GM15510 (cell line): ENCODE measurements around the gene MTHFD1.

Experiments used
- POLR2A ChIP-seq: IDR thresholded peaks from 3 replicates; pipeline ENCODE4 v1.6.1; 2011; ENCODE audit warnings: borderline replicate concordance; ENCODE audit not compliant: insufficient read length; ENCODE audit errors: extremely low read depth

The MTHFD1 gene

DNA sequence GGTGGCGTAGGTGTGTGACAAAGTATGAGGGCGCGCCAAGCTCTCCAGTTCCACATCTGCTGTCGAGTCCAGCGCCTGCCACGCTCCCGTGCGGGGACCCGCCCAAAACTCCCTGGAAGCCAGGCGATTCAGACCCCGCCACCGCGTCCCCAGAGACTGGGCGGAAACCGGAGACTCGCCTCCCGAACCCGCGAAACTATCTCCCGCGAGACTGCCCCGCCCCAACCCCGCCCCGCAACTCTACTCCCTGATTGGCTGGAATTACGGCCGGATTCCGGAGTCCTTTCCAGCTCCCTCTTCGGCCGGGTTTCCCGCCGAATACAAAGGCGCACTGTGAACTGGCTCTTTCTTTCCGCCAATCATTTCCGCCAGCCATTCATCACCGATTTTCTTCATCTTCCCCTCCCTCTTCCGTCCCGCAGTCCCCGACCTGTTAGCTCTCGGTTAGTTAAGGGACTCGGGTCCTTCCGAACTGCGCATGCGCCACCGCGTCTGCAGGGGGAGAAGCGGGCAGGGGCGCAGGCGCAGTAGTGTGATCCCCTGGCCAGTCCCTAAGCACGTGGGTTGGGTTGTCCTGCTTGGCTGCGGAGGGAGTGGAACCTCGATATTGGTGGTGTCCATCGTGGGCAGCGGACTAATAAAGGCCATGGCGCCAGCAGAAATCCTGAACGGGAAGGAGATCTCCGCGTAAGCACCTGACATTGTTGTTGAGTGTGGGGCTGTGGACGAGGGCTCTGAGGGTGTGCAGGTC is at the start of gene MTHFD1:
Gene MTHFD1, plus strand, starts transcription at position 572 of the 751 bp plus-strand sequence. Its CDS starts 75 bp downstream, at position 647.
- peak; percentile 77 for TF ChIP-seq POLR2A

DNA sequence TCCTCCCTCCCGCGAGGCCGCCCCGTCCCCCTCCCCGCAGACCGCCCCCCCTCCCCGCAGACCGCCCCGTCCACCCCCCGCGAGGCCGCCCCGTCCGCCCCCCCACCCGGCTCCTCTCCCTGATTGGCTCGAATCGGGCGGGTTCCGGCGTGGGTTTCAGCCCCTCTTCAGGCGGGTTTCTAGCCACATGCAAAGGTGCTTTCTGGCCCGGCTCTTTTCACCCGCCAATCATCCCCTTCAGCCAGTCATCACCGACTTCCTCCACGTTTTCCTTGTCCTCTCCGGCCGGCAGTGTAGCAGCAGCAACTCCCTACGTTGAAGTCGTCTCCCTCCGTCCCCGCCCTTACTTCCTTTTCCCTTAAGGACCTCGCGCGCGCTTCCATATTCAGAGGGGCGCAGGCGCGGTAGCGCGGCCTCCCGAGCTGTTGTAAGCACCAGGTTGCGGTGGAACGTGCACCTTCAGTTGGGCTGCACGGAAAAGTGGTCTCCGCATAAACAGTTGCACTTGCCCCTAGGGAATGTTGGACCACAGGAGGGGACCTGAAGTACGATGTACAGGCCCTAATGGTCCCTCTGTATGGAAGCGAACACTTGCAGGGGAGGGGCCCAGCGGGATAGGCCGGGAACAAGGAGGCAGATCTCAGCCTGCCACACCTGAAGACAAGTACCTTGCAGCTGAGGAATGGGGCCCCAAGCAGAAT is 49.4 kb upstream of the MTHFD1 start:
- peak; percentile 80 for TF ChIP-seq POLR2A

DNA sequence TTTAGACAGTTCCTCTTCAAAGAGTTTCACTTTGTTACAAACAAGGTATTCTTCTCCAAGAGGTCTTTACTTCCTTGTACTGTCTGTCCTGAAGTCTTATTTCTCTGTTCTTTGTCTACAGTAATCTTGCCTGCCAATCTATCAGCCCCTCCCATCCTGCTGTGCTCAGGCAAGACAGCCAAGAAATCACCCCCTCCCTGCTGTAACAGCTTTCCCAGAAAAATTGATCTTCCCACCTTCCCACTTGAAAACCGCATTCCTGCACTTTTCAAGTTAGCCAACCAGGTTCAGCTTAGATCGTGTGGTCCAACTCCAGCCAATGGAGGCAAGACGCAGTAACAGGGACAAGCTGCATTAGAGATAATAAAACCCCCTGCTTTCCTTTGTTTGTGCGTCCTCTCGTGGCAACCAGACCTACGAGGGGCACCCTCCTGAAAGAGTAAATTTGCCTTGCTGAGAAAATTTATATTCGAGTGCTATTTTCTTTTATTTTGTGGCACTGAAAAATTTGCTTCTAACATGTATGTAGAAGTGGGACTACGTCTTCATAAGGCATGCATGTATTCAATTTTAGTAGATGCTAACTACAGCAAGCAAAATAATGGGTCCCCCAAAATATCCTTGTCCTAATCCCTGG is 47.5 kb upstream of the MTHFD1 start:
- TF ChIP-seq POLR2A: no peak

DNA sequence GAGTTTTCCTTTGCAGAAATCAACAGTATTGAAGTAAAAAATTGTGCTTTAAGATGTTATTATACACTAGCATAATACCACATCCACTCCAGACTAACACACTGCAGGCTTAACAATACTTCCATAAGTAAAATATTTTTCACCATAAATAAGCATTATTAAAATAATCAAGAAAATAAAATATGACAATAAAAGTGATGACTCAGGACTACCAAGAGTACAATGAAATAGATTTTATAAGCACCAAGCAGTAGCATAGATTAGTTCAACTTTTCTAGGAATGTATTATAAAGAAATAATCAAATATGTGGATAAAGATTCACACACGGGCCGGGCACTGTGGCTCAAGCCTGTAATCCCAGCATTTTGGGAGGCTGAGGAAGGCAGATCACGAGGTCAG is 40.4 kb upstream of the MTHFD1 start:
- TF ChIP-seq POLR2A: no peak

DNA sequence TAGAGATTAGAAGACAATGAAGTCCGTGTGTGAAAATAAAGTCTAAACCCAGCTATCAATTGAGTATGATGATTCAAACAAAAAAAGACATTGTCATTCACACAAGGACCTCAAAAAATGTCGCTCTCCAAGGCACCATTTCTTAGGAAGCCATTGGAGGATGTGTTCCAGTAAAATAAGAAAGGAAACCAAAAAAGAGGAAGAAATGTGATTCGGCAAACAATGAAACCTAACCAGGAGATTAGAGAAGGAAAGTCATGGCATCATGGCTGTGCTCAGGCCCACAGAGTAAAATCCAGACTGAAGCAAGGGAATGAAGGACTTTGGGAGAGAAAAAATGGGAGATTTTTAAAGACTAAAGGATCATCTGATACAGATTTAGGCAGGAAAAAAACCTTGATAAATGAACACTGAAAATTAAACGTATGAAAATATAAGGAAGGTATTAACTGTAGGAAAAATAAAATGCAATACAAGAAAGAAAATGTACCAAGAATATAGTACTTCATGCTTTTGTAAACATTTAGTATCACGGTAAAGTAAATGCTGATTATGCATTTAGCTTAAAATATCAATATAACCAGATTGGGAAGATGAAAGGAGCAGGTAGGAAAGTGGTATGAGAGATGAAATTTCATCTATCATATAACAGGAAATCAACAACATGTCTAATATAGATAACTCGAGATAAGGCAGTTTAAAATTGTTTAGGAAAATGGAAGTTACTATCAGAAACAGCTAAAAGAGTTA is 38.2 kb upstream of the MTHFD1 start:
- no peak for TF ChIP-seq POLR2A

DNA sequence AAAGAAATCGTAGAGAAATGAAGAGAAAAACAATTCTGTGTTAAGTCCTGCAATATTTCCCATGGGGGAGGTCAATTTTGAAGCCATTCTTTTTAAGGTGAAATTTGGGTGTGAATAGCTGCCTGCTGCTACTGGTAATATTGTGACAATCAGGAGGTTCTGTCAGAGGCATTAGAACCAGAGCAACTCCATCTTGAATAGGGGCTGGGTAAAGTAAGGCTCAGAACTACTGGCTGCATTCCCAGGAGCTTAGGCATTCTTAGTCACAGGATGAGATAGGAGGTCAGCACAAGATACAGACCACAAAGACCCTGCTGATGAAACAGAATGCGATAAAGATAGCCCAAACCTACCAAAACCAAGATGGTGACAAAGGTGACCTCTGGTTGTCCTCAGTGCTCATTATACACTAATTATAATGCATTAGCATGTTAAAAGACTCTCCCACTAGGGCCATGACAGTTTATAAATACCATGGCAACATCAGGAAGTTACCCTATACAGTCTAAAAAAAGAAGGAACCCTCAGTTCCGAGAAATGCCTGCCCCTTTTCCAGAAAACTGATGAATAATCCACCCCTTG is 24.8 kb upstream of the MTHFD1 start:
- TF ChIP-seq POLR2A: no peak

DNA sequence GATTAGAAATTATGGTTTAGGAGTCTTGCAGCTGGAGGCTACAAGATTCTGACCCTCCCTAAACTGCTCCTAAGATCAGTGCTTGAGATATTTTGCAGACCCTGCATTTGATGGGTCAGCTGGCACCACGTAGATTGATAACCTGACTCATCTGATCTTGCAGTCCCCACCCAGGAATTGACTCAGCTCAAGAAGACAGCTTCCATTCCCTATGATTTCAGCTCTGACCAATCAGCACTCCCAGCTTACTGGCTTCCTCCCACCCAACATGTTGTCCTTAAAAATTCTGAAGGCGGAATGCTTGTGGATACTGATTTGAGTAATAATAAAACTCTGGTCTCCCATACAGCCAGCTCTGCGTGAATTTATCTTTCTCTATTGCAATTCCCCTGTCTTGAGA is 23.2 kb upstream of the MTHFD1 start:
- TF ChIP-seq POLR2A: no peak

DNA sequence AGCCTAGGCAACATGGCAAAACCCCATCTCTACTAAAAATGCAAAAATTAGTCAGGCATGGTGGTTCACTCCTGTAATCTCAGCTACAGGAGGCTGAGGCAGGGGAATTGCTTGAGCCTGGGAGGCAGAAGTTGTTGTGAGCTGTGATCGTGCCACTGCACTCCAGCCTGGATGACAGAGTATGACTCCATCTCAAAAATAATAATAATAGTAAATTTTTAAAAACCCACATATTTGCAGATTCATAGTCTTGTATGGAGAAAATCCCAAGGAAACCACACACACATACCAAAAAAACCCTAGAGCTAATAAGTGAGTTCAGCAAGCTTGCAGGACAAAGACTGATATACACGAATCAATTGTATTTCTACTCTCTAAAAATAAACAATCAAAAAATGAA is 19.0 kb upstream of the MTHFD1 start:
- no peak for TF ChIP-seq POLR2A

DNA sequence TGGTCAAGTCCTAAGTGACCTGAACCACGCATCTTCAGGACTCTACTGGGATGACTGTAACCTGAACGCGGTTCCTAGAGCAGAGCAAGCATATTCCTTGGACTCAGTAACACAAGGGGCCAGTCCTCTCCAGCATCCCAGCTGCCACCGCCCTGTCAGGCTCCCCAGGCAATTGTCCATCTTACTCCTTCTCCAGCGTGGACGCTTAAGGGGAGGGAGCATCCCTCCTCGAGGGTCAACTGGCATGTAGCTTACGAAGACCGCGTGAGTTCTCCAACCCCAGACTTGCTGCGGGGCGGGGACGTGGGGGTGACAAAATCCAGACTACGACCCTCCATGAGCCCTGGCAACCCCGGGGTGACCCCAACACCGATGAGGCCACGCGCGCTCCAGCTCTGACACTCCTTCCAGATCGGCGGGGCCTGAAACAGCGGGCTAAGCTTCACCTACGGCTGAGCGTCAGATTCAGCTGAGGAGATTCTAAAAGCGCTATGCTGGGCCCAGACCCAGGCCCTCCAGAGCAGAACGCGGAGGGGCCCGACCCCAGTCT is 846 bp upstream of the MTHFD1 start:
- TF ChIP-seq POLR2A: no peak

DNA sequence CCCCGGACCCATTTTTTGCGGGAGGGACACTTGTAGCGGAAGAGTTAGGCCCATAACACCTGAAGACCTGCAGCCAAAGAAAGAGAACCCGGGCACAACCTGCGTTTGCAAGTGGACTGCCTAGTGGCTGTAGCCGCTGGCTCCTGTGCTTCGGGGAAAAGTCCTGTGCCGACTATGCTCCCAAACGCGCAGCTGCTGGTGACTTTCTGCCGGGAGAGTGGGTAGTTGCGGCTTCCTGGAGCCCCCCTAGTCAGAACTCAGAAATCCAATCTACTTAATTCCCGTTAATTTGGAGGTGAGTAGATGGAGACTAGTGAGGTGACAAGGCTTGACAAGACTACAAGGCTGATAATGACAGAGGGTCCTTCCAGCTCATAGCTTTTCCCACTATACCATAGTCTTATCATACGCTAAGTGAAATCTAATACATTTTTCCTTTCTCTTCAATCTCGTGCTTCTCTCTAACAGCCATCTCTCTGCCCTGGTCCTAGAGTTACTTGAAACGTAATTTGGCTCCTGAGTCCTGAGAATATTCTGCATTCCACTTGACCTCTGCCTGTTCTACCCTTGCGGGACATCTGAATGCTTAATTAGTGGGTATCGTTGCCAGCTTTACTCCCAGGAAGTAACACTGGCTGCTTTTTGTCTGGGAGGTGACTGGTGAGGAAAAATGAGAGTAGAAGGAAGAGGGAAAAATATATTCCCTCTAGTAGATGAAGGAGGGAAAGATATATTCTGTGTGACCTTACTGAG is 556 bp downstream of the MTHFD1 start:
- TF ChIP-seq POLR2A: no peak

DNA sequence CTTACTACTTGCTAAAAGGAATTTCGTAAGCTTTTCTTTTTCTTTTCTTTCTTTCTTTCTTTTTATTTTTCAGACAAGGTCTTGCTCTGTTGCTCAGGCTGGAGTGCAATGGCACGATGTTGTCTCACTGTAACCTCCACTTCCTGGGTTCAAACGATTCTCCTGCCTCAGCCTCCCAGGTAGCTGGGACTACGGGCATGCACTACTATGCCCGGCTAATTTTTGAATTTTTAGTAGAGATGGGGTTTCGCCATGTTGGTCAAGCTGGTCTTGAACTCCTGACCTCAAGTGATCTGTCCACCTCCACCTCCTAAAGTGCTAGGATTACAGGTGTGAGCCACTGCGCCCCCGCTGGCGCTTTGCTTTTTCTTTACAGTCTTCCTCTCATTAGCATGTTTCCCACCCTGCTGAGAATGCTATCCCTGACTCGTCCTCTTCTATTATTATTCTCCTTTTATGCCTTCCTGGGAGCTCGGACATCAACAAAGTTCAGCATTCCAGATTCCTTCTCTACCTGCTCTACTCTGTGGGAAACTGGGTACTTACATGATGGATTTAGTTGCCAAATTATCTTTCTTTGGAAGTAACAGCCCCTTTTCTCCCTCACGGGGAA is 3.1 kb downstream of the MTHFD1 start:
- TF ChIP-seq POLR2A: no peak

DNA sequence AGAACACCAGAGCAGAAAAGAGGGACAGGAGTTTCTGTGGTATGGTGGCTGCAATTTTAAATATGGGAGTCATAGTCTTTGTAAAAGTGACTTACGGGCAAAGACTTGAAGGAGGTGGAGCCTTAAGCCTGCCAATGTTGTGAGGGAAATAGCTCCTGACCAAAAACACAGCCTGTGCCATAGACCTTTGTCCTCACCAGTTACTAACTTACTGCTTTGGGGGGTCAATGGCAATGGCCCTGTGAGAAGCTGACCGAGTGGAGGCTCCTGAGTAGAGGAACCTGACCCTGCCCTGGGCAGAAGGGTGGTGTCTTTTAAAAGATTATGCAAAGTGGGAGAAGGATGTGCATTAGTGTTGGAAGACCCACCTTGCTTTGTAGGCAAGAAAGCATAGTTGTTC is 3.8 kb downstream of the MTHFD1 start:
- no peak for TF ChIP-seq POLR2A

DNA sequence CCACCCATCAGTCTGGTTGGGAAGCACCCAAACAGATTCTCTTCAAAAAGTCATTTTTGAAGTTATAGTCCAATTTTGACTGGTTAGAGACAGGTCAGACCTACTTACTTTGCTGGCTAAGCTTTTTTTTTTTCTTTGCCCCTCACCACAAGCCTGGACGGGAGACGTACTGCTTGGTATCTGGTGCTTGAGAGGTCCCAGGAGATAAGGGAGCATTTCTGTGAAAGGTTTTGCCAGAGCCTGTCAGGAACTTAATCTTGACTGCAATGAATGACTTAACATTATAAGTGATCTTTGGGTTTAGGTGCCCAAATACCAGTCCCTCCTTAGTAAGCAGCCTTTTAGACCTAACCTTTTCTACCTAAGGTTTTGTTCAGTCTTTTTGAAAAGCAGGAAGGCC is 6.3 kb downstream of the MTHFD1 start:
- TF ChIP-seq POLR2A: no peak

DNA sequence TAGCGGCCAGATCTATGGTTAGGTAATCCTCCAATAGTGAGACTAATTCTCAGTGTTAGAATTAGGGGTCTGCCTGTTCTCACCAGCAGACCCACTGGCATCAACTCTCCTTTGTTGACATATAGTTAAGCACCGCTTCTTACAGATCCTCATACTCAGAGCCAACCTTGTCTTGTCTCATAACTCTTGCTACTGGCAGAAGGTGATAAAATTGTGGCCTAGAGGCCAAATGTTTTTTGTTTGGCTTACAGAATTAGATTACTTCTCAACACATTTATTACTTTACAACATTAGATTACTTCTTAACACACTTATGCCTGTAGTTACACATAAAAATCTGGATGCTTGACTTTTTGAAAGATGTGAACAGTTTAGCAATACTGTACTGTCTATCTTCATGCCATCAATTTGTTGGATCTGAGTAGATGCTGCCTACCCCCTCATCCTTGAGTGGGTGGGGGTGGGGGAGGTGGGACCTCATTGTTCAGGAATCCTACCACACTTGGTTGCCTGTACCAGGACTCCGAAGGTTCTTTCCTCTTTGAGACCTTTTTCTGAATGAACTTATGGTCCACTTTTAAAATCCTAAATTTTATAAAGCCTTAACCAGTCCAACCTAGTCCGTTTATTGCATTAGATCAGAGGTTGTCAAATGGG is 7.0 kb downstream of the MTHFD1 start:
- no peak for TF ChIP-seq POLR2A
